H9 (cell line): ENCODE results near the gene FAM219A. TPM values are rescaled to one million over a fixed set of nuclear protein-coding genes. Genes with fewer than 3 reads are reported as not detected.

Source experiments
- DNase-seq: peaks from one replicate; pipeline ENCODE4 v3.0.0-alpha.2; 2017
- H2AFZ ChIP-seq: one replicate; pipeline ENCODE4 v1.6.1; 2013; ENCODE audit warnings: mild to moderate bottlenecking, low read length, control low read depth, moderate library complexity
- H2AK5ac ChIP-seq: 2 replicates; pipeline ENCODE4 v1.6.1; 2013; ENCODE audit warnings: low read length, control low read depth, mixed read lengths; ENCODE audit not compliant: insufficient read length
- H2BK120ac ChIP-seq: one replicate; pipeline ENCODE4 v1.6.1; 2013; ENCODE audit warnings: low read depth, mild to moderate bottlenecking, low read length, control low read depth, inconsistent platforms; ENCODE audit not compliant: poor library complexity, severe bottlenecking
- H2BK12ac ChIP-seq: 2 replicates; pipeline ENCODE4 v1.6.1; 2013; ENCODE audit warnings: low read length, control low read depth, mixed read lengths, low read depth; ENCODE audit not compliant: insufficient read length
- H2BK15ac ChIP-seq: 2 replicates; pipeline ENCODE4 v1.6.1; 2013; ENCODE audit warnings: low read depth, low read length, control low read depth
- H2BK20ac ChIP-seq: one replicate; pipeline ENCODE4 v1.6.1; 2013; ENCODE audit warnings: low read depth, mild to moderate bottlenecking, low read length, control low read depth, inconsistent platforms; ENCODE audit not compliant: poor library complexity, severe bottlenecking
- H2BK5ac ChIP-seq: 2 replicates; pipeline ENCODE4 v1.6.1; 2013; ENCODE audit warnings: low read length, control low read depth, mixed read lengths; ENCODE audit not compliant: insufficient read length
- H3K14ac ChIP-seq: 2 replicates; pipeline ENCODE4 v1.6.1; 2013; ENCODE audit warnings: low read length, control low read depth; ENCODE audit not compliant: insufficient read depth
- H3K18ac ChIP-seq: 2 replicates; pipeline ENCODE4 v1.6.1; 2013; ENCODE audit warnings: low read depth, mild to moderate bottlenecking, mixed read lengths, low read length, control low read depth; ENCODE audit not compliant: insufficient read length
- H3K23ac ChIP-seq: 2 replicates; pipeline ENCODE4 v1.6.1; 2013; ENCODE audit warnings: low read length, control low read depth, mixed read lengths, low read depth; ENCODE audit not compliant: insufficient read length
- H3K23me2 ChIP-seq: 2 replicates; pipeline ENCODE4 v1.6.1; 2013; ENCODE audit warnings: low read depth, mild to moderate bottlenecking, mixed read lengths, low read length, control low read depth; ENCODE audit not compliant: insufficient read length, poor library complexity, severe bottlenecking
- H3K27ac ChIP-seq: 2 replicates; pipeline ENCODE4 v1.5.1; 2013; ENCODE audit warnings: low read length, control low read depth, mixed read lengths, low read depth; ENCODE audit not compliant: insufficient read length
- H3K27me3 ChIP-seq: 2 replicates; pipeline ENCODE4 v1.6.1; 2013; ENCODE audit warnings: low read length, control low read depth, inconsistent platforms; ENCODE audit not compliant: insufficient read depth
- H3K4ac ChIP-seq: 2 replicates; pipeline ENCODE4 v1.6.1; 2013; ENCODE audit warnings: low read depth, mild to moderate bottlenecking, control low read depth, inconsistent platforms, low read length, moderate library complexity
- H3K4me1 ChIP-seq: 2 replicates; pipeline ENCODE4 v1.6.1; 2013; ENCODE audit warnings: low read length, control low read depth, inconsistent platforms; ENCODE audit not compliant: insufficient read depth
- H3K4me2 ChIP-seq: 2 replicates; pipeline ENCODE4 v1.6.1; 2013; ENCODE audit warnings: low read length, control low read depth, mixed read lengths; ENCODE audit not compliant: insufficient read length, insufficient read depth
- H3K56ac ChIP-seq: 2 replicates; pipeline ENCODE4 v1.6.1; 2013; ENCODE audit warnings: low read depth, mild to moderate bottlenecking, mixed read lengths, low read length, control low read depth; ENCODE audit not compliant: insufficient read length
- H3K79me1 ChIP-seq: 2 replicates; pipeline ENCODE4 v1.6.1; 2013; ENCODE audit warnings: low read depth, mild to moderate bottlenecking, moderate library complexity, low read length, control low read depth, inconsistent platforms; ENCODE audit not compliant: insufficient read depth, poor library complexity, severe bottlenecking
- H3K79me2 ChIP-seq: 2 replicates; pipeline ENCODE4 v1.6.1; 2013; ENCODE audit warnings: low read length, control low read depth, inconsistent platforms; ENCODE audit not compliant: insufficient read depth
- H3K9ac ChIP-seq: 2 replicates; pipeline ENCODE4 v1.6.1; 2013; ENCODE audit warnings: low read length, control low read depth, mixed read lengths; ENCODE audit not compliant: insufficient read length; ENCODE audit errors: extremely low read depth
- H3K9me3 ChIP-seq: one replicate; pipeline ENCODE4 v1.6.1; 2013; ENCODE audit warnings: low read depth, low read length, inconsistent platforms; ENCODE audit not compliant: control insufficient read depth
- H3T11ph ChIP-seq: one replicate; pipeline ENCODE4 v1.6.1; 2013; ENCODE audit warnings: mild to moderate bottlenecking, low read length, control low read depth, inconsistent platforms
- H4K20me1 ChIP-seq: one replicate; pipeline ENCODE4 v1.6.1; 2013; ENCODE audit not compliant: control insufficient read depth, insufficient read length, insufficient read depth
- H4K5ac ChIP-seq: 2 replicates; pipeline ENCODE4 v1.6.1; 2013; ENCODE audit warnings: low read depth, mild to moderate bottlenecking, mixed read lengths, low read length, control low read depth; ENCODE audit not compliant: insufficient read length
- H4K8ac ChIP-seq: replicated peaks from 2 replicates; pipeline ENCODE4 v1.6.1; 2013; ENCODE audit warnings: low read length, control low read depth, mixed read lengths, low read depth; ENCODE audit not compliant: insufficient read length
- H4K91ac ChIP-seq: 2 replicates; pipeline ENCODE4 v1.6.1; 2013; ENCODE audit warnings: low read depth, mild to moderate bottlenecking, moderate library complexity, mixed read lengths, low read length, control low read depth; ENCODE audit not compliant: insufficient read length
- H3K27ac Mint-ChIP-seq, 3 experiments: 2 replicates in 2 of 3; 3 replicates in 1 of 3; pipeline ENCODE4 v1.8.0; 2020 to 2021; ENCODE audit warnings: mixed read lengths in 3 of 3, mild to moderate bottlenecking in 1 of 3, moderate library complexity in 1 of 3
- H3K27me3 Mint-ChIP-seq: 2 replicates; pipeline ENCODE4 v1.8.0; 2021; ENCODE audit warnings: low read depth, mild to moderate bottlenecking, moderate library complexity, mixed read lengths
- H3K36me3 Mint-ChIP-seq, 3 experiments: 2 replicates in 2 of 3; 3 replicates in 1 of 3; pipeline ENCODE4 v1.8.0; 2020 to 2021; ENCODE audit warnings: low read depth in 3 of 3, mixed read lengths in 3 of 3; ENCODE audit not compliant: insufficient read depth in 1 of 3
- H3K4me1 Mint-ChIP-seq, 2 experiments: 2 replicates each; pipeline ENCODE4 v1.8.0; 2020; ENCODE audit warnings: mixed read lengths in 2 of 2
- H3K4me3 Mint-ChIP-seq, 2 experiments: 2 replicates in 1 of 2; 3 replicates in 1 of 2; pipeline ENCODE4 v1.8.0; 2020 to 2021; ENCODE audit warnings: mild to moderate bottlenecking in 2 of 2, mixed read lengths in 2 of 2, moderate library complexity in 1 of 2
- H3K9me3 Mint-ChIP-seq, 2 experiments: 2 replicates in 1 of 2; 3 replicates in 1 of 2; pipeline ENCODE4 v1.8.0; 2020; ENCODE audit warnings: mild to moderate bottlenecking in 2 of 2, mixed read lengths in 2 of 2, moderate library complexity in 1 of 2
- WGBS: extraction: QIAGEN DNeasy Blood & Tissue Kit; methylation state at CpG from one replicate; pipeline ENCODE4 v1.1.7; 2013; ENCODE audit warnings: missing lambda C conversion rate, low lambda C conversion rate, mixed read lengths; ENCODE audit not compliant: insufficient read length; ENCODE audit errors: extremely low coverage; 5-methylcytosine and 5-hydroxymethylcytosine counted together
- total RNA-seq: library from RNA; stranded (reverse); gene quantifications from 2 replicates; pipeline ENCODE4 v1.2.1, GENCODE V29; 2021
- TF ChIP-seq, protein P1 (sequence below): fragments of 200-600 bp; sonication (generic); conservative IDR thresholded peaks from 3 replicates; pipeline ENCODE4 v1.8.0; 2021; ENCODE audit warnings: antibody characterized with exemption, mild to moderate bottlenecking

The FAM219A gene
- total RNA-seq, 1 experiment from 2014 or later, result 16.7 TPM

- Histone ChIP-seq H3K14ac (no peak overlapping the region), H3K9ac (no peak overlapping the region), H2BK20ac (no peak overlapping the region), H3K23ac (no peak overlapping the region), H3K4ac (no peak overlapping the region), H2BK120ac (no peak overlapping the region), H2AFZ (no peak overlapping the region), H3K79me2 (no peaks in the 10 kb centered on the region), H3K18ac (no peak overlapping the region), H3K9me3 (no peaks in the 10 kb centered on the region), H4K8ac (no peak overlapping the region), H2BK12ac (no peak overlapping the region), H2AK5ac (no peak overlapping the region), H4K5ac (no peak overlapping the region), H2BK15ac (no peak overlapping the region), H3K27me3 (no peaks in the 10 kb centered on the region), H3K56ac (no peak overlapping the region), H3K4me1 (no peaks in the 10 kb centered on the region), H4K20me1 (no peaks in the 10 kb centered on the region), H3K23me2 (no peaks in the 10 kb centered on the region), H3T11ph (no peak overlapping the region), H3K4me2 (no peak overlapping the region), H3K27ac (no peak overlapping the region), H4K91ac (no peak overlapping the region), H2BK5ac (no peak overlapping the region), H3K79me1 (no peaks in the 10 kb centered on the region)
- H3K4me1 Mint-ChIP-seq, result no peaks in the 10 kb centered on the region
- H3K4me3 Mint-ChIP-seq, result no peak overlapping the region
- TF ChIP-seq, protein P1, sequence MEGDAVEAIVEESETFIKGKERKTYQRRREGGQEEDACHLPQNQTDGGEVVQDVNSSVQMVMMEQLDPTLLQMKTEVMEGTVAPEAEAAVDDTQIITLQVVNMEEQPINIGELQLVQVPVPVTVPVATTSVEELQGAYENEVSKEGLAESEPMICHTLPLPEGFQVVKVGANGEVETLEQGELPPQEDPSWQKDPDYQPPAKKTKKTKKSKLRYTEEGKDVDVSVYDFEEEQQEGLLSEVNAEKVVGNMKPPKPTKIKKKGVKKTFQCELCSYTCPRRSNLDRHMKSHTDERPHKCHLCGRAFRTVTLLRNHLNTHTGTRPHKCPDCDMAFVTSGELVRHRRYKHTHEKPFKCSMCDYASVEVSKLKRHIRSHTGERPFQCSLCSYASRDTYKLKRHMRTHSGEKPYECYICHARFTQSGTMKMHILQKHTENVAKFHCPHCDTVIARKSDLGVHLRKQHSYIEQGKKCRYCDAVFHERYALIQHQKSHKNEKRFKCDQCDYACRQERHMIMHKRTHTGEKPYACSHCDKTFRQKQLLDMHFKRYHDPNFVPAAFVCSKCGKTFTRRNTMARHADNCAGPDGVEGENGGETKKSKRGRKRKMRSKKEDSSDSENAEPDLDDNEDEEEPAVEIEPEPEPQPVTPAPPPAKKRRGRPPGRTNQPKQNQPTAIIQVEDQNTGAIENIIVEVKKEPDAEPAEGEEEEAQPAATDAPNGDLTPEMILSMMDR, result no peak
- no peaks in the 10 kb centered on the region; a peak in 1 of 7 replicates for H3K36me3 Mint-ChIP-seq
- no peak overlapping the region for H3K27ac Mint-ChIP-seq
- no peaks in the 10 kb centered on the region for H3K9me3 Mint-ChIP-seq
- DNase-seq, result no peak
- no peaks in the 10 kb centered on the region for H3K27me3 Mint-ChIP-seq
- no CpG with 5 or more reads among the region's 1 CpG for WGBS
Measured at GRCh38 chr9:34398875-34399274, 59.5 kb downstream of the FAM219A start.
